A549 (cell line): Measurements from ENCODE around the gene SAMD10.

ENCODE experiments used
- CBX8 ChIP-seq: fragments of 200-600 bp; sonication (generic); IDR thresholded peaks from 2 replicates; pipeline ENCODE4 v1.6.1; 2016
- CEBPB ChIP-seq, 2 experiments: fragments of >200 bp in 1 of 2; sonication (Bioruptor Twin) in 1 of 2; formaldehyde crosslinking in 1 of 2; IDR thresholded peaks; 2 replicates each; pipeline ENCODE4 v1.6.1; 2012 to 2016
- CHD2 ChIP-seq: fragments of 150-350 bp; IDR thresholded peaks from 2 replicates; pipeline ENCODE4 v1.6.1; 2014; ENCODE audit warnings: low read length; ENCODE audit not compliant: partially characterized antibody
- CHD4 ChIP-seq: fragments of 200-600 bp; sonication (generic); IDR thresholded peaks from 2 replicates; pipeline ENCODE4 v1.6.1; 2016; ENCODE audit warnings: antibody characterized with exemption, mild to moderate bottlenecking, borderline replicate concordance
- ELK1 ChIP-seq: fragments of 150-350 bp; IDR thresholded peaks from 2 replicates; pipeline ENCODE4 v1.6.1; 2014; ENCODE audit warnings: low read depth, mild to moderate bottlenecking, low read length
- HMGXB4 ChIP-seq: fragments of 250-450 bp; sonication (Bioruptor Pico); IDR thresholded peaks from 2 replicates; pipeline ENCODE4 v1.5.0; 2021; ENCODE audit warnings: mild to moderate bottlenecking, moderate library complexity, borderline replicate concordance
- JUNB ChIP-seq: fragments of >200 bp; sonication (Bioruptor Twin); formaldehyde crosslinking; IDR thresholded peaks from 2 replicates; pipeline ENCODE4 v1.6.1; 2016
- NR3C1 ChIP-seq: fragments of >200 bp; sonication (Bioruptor Twin); formaldehyde crosslinking; IDR thresholded peaks from 3 replicates; pipeline ENCODE4 v1.6.1; 2017
- POLR2A ChIP-seq: IDR thresholded peaks from 2 replicates; pipeline ENCODE4 v1.6.1; 2012; ENCODE audit warnings: mild to moderate bottlenecking, low read length
- RAD21 ChIP-seq, 2 experiments: fragments of >200 bp in 1 of 2; sonication (Bioruptor Twin) in 1 of 2; formaldehyde crosslinking in 1 of 2; IDR thresholded peaks in 1 of 2; conservative IDR thresholded peaks in 1 of 2; 2 replicates in 1 of 2; 3 replicates in 1 of 2; pipeline ENCODE4 v1.6.1; 2012 to 2018; ENCODE audit warnings: inconsistent platforms in 1 of 2
- RCOR1 ChIP-seq: fragments of 150-350 bp; IDR thresholded peaks from 2 replicates; pipeline ENCODE4 v1.6.1; 2014; ENCODE audit warnings: antibody characterized with exemption, low read length, low read depth
- RFX5 ChIP-seq: fragments of 450-650 bp; IDR thresholded peaks from 2 replicates; pipeline ENCODE4 v1.7.1; 2014; ENCODE audit warnings: antibody characterized with exemption, mild to moderate bottlenecking, moderate library complexity
- SMC3 ChIP-seq: fragments of >200 bp; sonication (Bioruptor Twin); formaldehyde crosslinking; IDR thresholded peaks from 3 replicates; pipeline ENCODE4 v1.6.1; 2018; ENCODE audit warnings: inconsistent platforms
- TF ChIP-seq, protein P1 (sequence below): fragments of >200 bp; sonication (Bioruptor Twin); formaldehyde crosslinking; IDR thresholded peaks from 3 replicates; pipeline ENCODE4 v1.5.1; 2016

DNA sequence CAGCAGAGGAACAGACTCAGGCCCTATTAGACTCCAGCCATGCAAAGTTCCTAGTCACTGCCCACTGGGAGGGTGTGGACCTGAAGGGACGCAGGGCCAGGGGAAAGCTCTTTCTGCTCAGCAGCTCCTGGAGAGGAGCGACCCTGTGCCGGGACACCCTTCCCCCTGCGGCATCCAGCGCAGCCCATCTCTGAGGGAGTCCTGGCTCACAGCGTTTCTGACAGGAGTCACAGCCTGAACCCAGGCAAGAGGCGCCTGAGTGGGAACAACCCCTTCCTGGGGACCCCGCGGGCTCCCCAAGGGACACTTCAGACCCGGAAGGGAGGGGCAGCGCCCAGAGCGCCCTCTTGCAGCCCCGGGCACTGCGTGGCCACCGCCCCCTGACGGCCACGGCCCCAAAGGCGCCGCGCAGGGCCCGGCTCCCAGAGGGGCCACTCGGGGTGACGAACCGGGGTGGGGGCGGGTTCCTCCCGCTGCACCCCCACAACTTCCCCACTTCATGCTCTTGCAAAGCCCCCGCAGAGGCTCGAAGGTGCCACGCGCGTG, 24.1 kb downstream of the SAMD10 start:
- TF ChIP-seq, protein P1, sequence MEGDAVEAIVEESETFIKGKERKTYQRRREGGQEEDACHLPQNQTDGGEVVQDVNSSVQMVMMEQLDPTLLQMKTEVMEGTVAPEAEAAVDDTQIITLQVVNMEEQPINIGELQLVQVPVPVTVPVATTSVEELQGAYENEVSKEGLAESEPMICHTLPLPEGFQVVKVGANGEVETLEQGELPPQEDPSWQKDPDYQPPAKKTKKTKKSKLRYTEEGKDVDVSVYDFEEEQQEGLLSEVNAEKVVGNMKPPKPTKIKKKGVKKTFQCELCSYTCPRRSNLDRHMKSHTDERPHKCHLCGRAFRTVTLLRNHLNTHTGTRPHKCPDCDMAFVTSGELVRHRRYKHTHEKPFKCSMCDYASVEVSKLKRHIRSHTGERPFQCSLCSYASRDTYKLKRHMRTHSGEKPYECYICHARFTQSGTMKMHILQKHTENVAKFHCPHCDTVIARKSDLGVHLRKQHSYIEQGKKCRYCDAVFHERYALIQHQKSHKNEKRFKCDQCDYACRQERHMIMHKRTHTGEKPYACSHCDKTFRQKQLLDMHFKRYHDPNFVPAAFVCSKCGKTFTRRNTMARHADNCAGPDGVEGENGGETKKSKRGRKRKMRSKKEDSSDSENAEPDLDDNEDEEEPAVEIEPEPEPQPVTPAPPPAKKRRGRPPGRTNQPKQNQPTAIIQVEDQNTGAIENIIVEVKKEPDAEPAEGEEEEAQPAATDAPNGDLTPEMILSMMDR, result peak; percentile 52
- TF ChIP-seq RAD21 (conservative IDR thresholded peaks at IDR 0.05 in 1 of 2, IDR thresholded peaks at IDR 0.05 in 1 of 2) (peak; percentile 12 to 37; a peak in 3 of 5 replicates), CHD2 (no peak), POLR2A (no peak), CBX8 (no peak), HMGXB4 (CRISPR knock-in tag) (no peak), RCOR1 (no peak), ELK1 (no peak), RFX5 (no peak), CEBPB (IDR thresholded peaks at IDR 0.05) (no peak), CHD4 (no peak), JUNB (no peak), SMC3 (peak; percentile 33; the same call in 1 of the 3 replicates), NR3C1 (no peak)
